Measurements from ENCODE around the gene LAMTOR1.
"Not testable (repeated sequence)": the region's sequence is repeated elsewhere in the genome, so short reads cannot be mapped to it uniquely, and the experiment has no call there.

Gene LAMTOR1

DNA sequence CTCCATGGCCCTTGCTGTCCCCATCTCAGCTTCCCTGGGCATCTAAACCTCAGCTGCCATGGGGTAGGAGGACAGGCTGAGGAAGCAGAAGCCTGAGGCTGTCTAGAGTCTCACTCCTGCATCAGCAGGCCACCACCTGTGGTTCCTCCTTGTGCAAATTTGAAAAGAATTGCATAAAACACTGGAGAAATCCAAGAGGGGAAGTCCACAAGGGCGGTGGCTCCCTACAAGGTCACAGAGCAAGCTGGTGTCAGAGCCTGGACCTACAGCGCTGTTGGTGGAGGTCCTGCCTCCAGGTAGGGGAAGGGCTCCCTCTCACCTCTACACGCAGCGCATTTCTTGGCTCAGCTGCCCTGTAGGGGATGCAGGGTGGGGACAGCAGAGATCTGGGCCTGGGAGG, 32.4 kb upstream of the LAMTOR1 start, which contains the start of gene FOLR3:
Gene FOLR3, plus strand, starts transcription at position 253 of the 400 bp plus-strand sequence. CDS start 228 bp downstream, outside the sequence.
- H3K23ac ChIP-seq (ENCODE audit: low read length in 2 of 2); H2BK12ac ChIP-seq (ENCODE audit: low read length in 2 of 2); DNase-seq; H3K9ac ChIP-seq (ENCODE audit: low read length); H3K18ac ChIP-seq (ENCODE audit: low read depth in 1 of 2, low read length in 2 of 2); H2BK120ac ChIP-seq (ENCODE audit: low read depth, low read length); H3K4me2 ChIP-seq (ENCODE audit: low read length, poor library complexity, severe bottlenecking); H3K27me3 ChIP-seq (ENCODE audit: control insufficient read depth in 1 of 2, insufficient read depth in 1 of 2, low read length in 2 of 2); H3K4me1 ChIP-seq (ENCODE audit: control insufficient read depth, insufficient read depth, low read depth, low read length); H4K91ac ChIP-seq (ENCODE audit: low read length); H2BK15ac ChIP-seq (ENCODE audit: low read depth, poor library complexity, severe bottlenecking); H2AK5ac ChIP-seq (ENCODE audit: low read length, severe bottlenecking); H3K9me3 ChIP-seq (ENCODE audit: control insufficient read depth, low read length); H2BK5ac ChIP-seq (ENCODE audit: low read depth, low read length, poor library complexity, severe bottlenecking); H4K8ac ChIP-seq (ENCODE audit: low read length); H3K4me3 ChIP-seq (ENCODE audit: insufficient read depth in 1 of 2, low read depth in 1 of 2, low read length in 2 of 2); H3K14ac ChIP-seq (ENCODE audit: low read length in 2 of 2); H2AFZ ChIP-seq (ENCODE audit: low read depth, low read length); H3K79me1 ChIP-seq (replicated peaks; ENCODE audit: low read length, poor library complexity, severe bottlenecking): not testable (repeated sequence)
- H3K36me3 ChIP-seq (ENCODE audit: control insufficient read depth in 1 of 2, insufficient read depth in 2 of 2, low read depth in 1 of 2, low read length in 2 of 2): peaks cover 0 to 13% of the 10 kb centered on the region in 2 experiments
- H3K4ac ChIP-seq (ENCODE audit: low read depth in 1 of 2, low read length in 2 of 2): peak within 1 kb of the TSS in 1 of 2 experiments; percentile 37
- H3K27ac ChIP-seq (ENCODE audit: low read length, poor library complexity, severe bottlenecking): peak within 1 kb of the TSS; percentile 9
- WGBS: 91% methylated on average over 4 of the region's 4 CpGs

DNA sequence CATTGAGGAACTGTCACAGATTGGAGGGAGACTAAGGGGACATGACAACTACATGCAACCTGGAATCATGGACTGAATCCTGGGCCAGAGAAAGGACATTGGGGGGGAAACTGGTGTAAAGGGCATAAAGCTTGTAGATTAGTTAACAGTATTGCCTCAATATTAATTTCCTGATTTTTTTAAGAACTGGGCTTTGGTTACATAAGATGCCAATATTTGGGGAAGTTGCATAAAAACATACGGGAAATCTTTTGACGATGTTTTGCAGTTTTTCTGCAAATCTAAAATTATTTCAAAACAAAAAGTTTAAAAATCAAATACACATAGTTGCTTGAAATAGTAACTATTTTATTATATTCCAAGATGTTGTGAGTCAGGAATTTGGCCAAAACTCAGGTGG, 29.5 kb upstream of the LAMTOR1 start:
- peaks cover 5% of the 10 kb centered on the region for H3K4me1 ChIP-seq (ENCODE audit: control insufficient read depth, insufficient read depth, low read depth, low read length)
- no peak overlapping the region for H3K4ac ChIP-seq (ENCODE audit: low read depth in 1 of 2, low read length in 2 of 2)
- peaks cover 4% of the 10 kb centered on the region for H3K9me3 ChIP-seq (ENCODE audit: control insufficient read depth, low read length)
- H3K14ac ChIP-seq (ENCODE audit: low read length in 2 of 2): no peak overlapping the region
- no peak overlapping the region for H4K91ac ChIP-seq (ENCODE audit: low read length)
- no peak overlapping the region for H2BK120ac ChIP-seq (ENCODE audit: low read depth, low read length)
- H3K23ac ChIP-seq (ENCODE audit: low read length in 2 of 2): no peak overlapping the region
- no peak overlapping the region for H2BK15ac ChIP-seq (ENCODE audit: low read depth, poor library complexity, severe bottlenecking)
- peaks cover 0 to 4% of the 10 kb centered on the region in 2 experiments for H3K27me3 ChIP-seq (ENCODE audit: control insufficient read depth in 1 of 2, insufficient read depth in 1 of 2, low read length in 2 of 2)
- H2BK5ac ChIP-seq (ENCODE audit: low read depth, low read length, poor library complexity, severe bottlenecking): no peak overlapping the region
- no peak overlapping the region for H2AK5ac ChIP-seq (ENCODE audit: low read length, severe bottlenecking)
- H3K18ac ChIP-seq (ENCODE audit: low read depth in 1 of 2, low read length in 2 of 2): no peak overlapping the region
- DNase-seq: no peak
- no peak overlapping the region for H2AFZ ChIP-seq (ENCODE audit: low read depth, low read length)
- no peak overlapping the region for H4K8ac ChIP-seq (ENCODE audit: low read length)
- H2BK12ac ChIP-seq (ENCODE audit: low read length in 2 of 2): no peak overlapping the region
- H3K36me3 ChIP-seq (ENCODE audit: control insufficient read depth in 1 of 2, insufficient read depth in 2 of 2, low read depth in 1 of 2, low read length in 2 of 2): peaks cover 0 to 11% of the 10 kb centered on the region in 2 experiments
- no peak overlapping the region for H3K9ac ChIP-seq (ENCODE audit: low read length)
- no peak overlapping the region for H3K4me3 ChIP-seq (ENCODE audit: insufficient read depth in 1 of 2, low read depth in 1 of 2, low read length in 2 of 2)
- no peak overlapping the region for H3K27ac ChIP-seq (ENCODE audit: low read length, poor library complexity, severe bottlenecking)
- no peaks in the 10 kb centered on the region for H3K79me1 ChIP-seq (replicated peaks; ENCODE audit: low read length, poor library complexity, severe bottlenecking)
- no peak overlapping the region for H3K4me2 ChIP-seq (ENCODE audit: low read length, poor library complexity, severe bottlenecking)
- no CpG with 5 or more reads among the region's 2 CpGs for WGBS

DNA sequence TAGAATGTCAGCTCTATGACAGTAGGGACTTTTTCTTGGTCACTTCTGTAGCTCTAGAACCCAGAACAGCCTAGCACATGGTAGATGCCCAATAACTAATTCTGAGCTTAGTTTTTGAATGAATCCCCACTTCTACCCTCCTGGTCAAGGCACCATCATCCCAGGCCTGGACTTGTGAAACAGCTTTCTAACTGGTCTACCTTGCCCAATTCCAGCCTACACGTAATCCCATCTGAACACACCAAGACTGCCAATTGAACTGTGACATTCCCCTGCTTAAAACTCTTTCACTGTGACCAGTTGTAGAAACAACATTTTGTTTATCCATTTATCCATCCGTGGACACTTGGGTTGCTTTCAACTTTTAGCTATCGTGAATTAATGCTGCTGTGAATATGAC, 26.3 kb upstream of the LAMTOR1 start:
- H3K4me3 ChIP-seq (ENCODE audit: insufficient read depth in 1 of 2, low read depth in 1 of 2, low read length in 2 of 2): no peak overlapping the region
- H2BK12ac ChIP-seq (ENCODE audit: low read length in 2 of 2): no peak overlapping the region
- no peak overlapping the region for H4K91ac ChIP-seq (ENCODE audit: low read length)
- no peak overlapping the region for H2AK5ac ChIP-seq (ENCODE audit: low read length, severe bottlenecking)
- H3K23ac ChIP-seq (ENCODE audit: low read length in 2 of 2): no peak overlapping the region
- no peak overlapping the region for H3K4me2 ChIP-seq (ENCODE audit: low read length, poor library complexity, severe bottlenecking)
- H2BK120ac ChIP-seq (ENCODE audit: low read depth, low read length): no peak overlapping the region
- H2BK5ac ChIP-seq (ENCODE audit: low read depth, low read length, poor library complexity, severe bottlenecking): no peak overlapping the region
- no peak for DNase-seq
- no peak overlapping the region for H3K18ac ChIP-seq (ENCODE audit: low read depth in 1 of 2, low read length in 2 of 2)
- peaks cover 0 to 4% of the 10 kb centered on the region in 2 experiments for H3K27me3 ChIP-seq (ENCODE audit: control insufficient read depth in 1 of 2, insufficient read depth in 1 of 2, low read length in 2 of 2)
- no peak overlapping the region for H3K9ac ChIP-seq (ENCODE audit: low read length)
- WGBS: 59% methylated on average over 3 of the region's 3 CpGs
- H3K4me1 ChIP-seq (ENCODE audit: control insufficient read depth, insufficient read depth, low read depth, low read length): no peaks in the 10 kb centered on the region
- no peak overlapping the region for H3K14ac ChIP-seq (ENCODE audit: low read length in 2 of 2)
- no peak overlapping the region for H2AFZ ChIP-seq (ENCODE audit: low read depth, low read length)
- no peak overlapping the region for H3K27ac ChIP-seq (ENCODE audit: low read length, poor library complexity, severe bottlenecking)
- H3K4ac ChIP-seq (ENCODE audit: low read depth in 1 of 2, low read length in 2 of 2): no peak overlapping the region
- H2BK15ac ChIP-seq (ENCODE audit: low read depth, poor library complexity, severe bottlenecking): no peak overlapping the region
- H3K79me1 ChIP-seq (replicated peaks; ENCODE audit: low read length, poor library complexity, severe bottlenecking): no peaks in the 10 kb centered on the region
- H3K9me3 ChIP-seq (ENCODE audit: control insufficient read depth, low read length): no peaks in the 10 kb centered on the region
- no peak overlapping the region for H4K8ac ChIP-seq (ENCODE audit: low read length)
- H3K36me3 ChIP-seq (ENCODE audit: control insufficient read depth in 1 of 2, insufficient read depth in 2 of 2, low read depth in 1 of 2, low read length in 2 of 2): no peaks in the 10 kb centered on the region

DNA sequence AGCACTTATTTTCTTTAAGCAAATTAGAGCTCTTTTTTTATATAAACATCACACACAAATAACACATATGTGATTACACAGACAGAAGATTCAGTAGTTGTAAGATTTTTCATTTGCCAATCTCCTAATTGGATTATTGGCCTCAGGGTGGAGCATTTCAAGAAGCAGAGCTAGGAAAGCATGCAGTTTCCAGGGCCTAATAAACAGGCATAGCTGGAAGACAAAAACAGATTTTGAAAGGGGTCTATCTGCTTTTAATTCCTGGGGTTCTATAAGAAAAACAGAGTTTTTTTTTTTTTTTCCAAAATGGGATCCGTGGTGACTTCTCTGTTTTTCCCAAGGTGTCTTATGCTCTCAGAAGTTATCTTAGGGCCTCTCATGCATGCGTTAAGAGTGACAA, 24.8 kb upstream of the LAMTOR1 start:
- H4K8ac ChIP-seq (ENCODE audit: low read length): no peak overlapping the region
- no peak overlapping the region for H3K18ac ChIP-seq (ENCODE audit: low read depth in 1 of 2, low read length in 2 of 2)
- H2AK5ac ChIP-seq (ENCODE audit: low read length, severe bottlenecking): no peak overlapping the region
- H3K9ac ChIP-seq (ENCODE audit: low read length): no peak overlapping the region
- no peak for DNase-seq
- no peak overlapping the region for H3K14ac ChIP-seq (ENCODE audit: low read length in 2 of 2)
- H4K91ac ChIP-seq (ENCODE audit: low read length): no peak overlapping the region
- H3K27ac ChIP-seq (ENCODE audit: low read length, poor library complexity, severe bottlenecking): no peak overlapping the region
- no peak overlapping the region for H2BK5ac ChIP-seq (ENCODE audit: low read depth, low read length, poor library complexity, severe bottlenecking)
- H2BK120ac ChIP-seq (ENCODE audit: low read depth, low read length): no peak overlapping the region
- H3K9me3 ChIP-seq (ENCODE audit: control insufficient read depth, low read length): no peaks in the 10 kb centered on the region
- H3K36me3 ChIP-seq (ENCODE audit: control insufficient read depth in 1 of 2, insufficient read depth in 2 of 2, low read depth in 1 of 2, low read length in 2 of 2): no peaks in the 10 kb centered on the region
- no peak overlapping the region for H3K23ac ChIP-seq (ENCODE audit: low read length in 2 of 2)
- peaks cover 0 to under 1% of the 10 kb centered on the region in 2 experiments for H3K27me3 ChIP-seq (ENCODE audit: control insufficient read depth in 1 of 2, insufficient read depth in 1 of 2, low read length in 2 of 2)
- no peak overlapping the region for H2BK12ac ChIP-seq (ENCODE audit: low read length in 2 of 2)
- no peaks in the 10 kb centered on the region for H3K4me1 ChIP-seq (ENCODE audit: control insufficient read depth, insufficient read depth, low read depth, low read length)
- WGBS: 49% methylated on average over 2 of the region's 2 CpGs
- no peak overlapping the region for H3K4me3 ChIP-seq (ENCODE audit: insufficient read depth in 1 of 2, low read depth in 1 of 2, low read length in 2 of 2)
- H2BK15ac ChIP-seq (ENCODE audit: low read depth, poor library complexity, severe bottlenecking): no peak overlapping the region
- no peak overlapping the region for H3K4ac ChIP-seq (ENCODE audit: low read depth in 1 of 2, low read length in 2 of 2)
- H3K79me1 ChIP-seq (replicated peaks; ENCODE audit: low read length, poor library complexity, severe bottlenecking): no peaks in the 10 kb centered on the region
- no peak overlapping the region for H2AFZ ChIP-seq (ENCODE audit: low read depth, low read length)
- no peak overlapping the region for H3K4me2 ChIP-seq (ENCODE audit: low read length, poor library complexity, severe bottlenecking)
